Subcutaneous adipose tissue (tissue), 4 donors: Measurements from ENCODE around the gene LRRC72. TPM values are rescaled to one million over a fixed set of nuclear protein-coding genes. Genes with fewer than 3 reads are reported as not detected.

ENCODE experiments used
- total RNA-seq, 4 donors: library from RNA; depleted of rRNA; stranded (reverse); fragments of >200 nt; gene quantifications; one replicate each; pipeline ENCODE4 v1.1.0, GENCODE V29; 2016
- TF ChIP-seq, protein P1 (sequence below): fragments of 450-650 bp; IDR thresholded peaks from one replicate; pipeline ENCODE4 v1.5.1; 2016; ENCODE audit warnings: low read depth, mild to moderate bottlenecking, control low read depth, antibody characterized with exemption, moderate library complexity

The LRRC72 gene
- total RNA-seq, 4 donors from 2014 or later: not detected

DNA sequence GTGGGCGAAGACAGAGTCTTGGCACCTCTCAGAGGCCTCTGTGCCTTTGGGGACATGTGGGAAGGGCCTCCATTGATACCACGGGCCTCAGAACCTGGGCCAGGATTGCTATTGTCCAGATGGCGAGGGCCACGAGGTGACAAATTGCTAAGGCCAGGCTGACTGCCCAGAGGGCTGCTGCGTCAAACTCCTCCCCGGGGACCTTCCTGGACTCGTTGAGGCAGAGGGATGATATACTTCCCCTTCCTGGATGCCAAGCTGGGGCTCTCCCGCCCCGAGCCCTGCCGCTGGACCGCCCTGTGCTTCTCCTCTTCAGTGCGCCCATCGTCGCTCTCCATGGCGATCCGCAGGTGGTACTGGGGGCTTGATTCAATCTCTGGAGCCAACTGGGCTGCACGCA is 58.9 kb downstream of the LRRC72 start:
- TF ChIP-seq, protein P1, sequence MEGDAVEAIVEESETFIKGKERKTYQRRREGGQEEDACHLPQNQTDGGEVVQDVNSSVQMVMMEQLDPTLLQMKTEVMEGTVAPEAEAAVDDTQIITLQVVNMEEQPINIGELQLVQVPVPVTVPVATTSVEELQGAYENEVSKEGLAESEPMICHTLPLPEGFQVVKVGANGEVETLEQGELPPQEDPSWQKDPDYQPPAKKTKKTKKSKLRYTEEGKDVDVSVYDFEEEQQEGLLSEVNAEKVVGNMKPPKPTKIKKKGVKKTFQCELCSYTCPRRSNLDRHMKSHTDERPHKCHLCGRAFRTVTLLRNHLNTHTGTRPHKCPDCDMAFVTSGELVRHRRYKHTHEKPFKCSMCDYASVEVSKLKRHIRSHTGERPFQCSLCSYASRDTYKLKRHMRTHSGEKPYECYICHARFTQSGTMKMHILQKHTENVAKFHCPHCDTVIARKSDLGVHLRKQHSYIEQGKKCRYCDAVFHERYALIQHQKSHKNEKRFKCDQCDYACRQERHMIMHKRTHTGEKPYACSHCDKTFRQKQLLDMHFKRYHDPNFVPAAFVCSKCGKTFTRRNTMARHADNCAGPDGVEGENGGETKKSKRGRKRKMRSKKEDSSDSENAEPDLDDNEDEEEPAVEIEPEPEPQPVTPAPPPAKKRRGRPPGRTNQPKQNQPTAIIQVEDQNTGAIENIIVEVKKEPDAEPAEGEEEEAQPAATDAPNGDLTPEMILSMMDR: no peak

DNA sequence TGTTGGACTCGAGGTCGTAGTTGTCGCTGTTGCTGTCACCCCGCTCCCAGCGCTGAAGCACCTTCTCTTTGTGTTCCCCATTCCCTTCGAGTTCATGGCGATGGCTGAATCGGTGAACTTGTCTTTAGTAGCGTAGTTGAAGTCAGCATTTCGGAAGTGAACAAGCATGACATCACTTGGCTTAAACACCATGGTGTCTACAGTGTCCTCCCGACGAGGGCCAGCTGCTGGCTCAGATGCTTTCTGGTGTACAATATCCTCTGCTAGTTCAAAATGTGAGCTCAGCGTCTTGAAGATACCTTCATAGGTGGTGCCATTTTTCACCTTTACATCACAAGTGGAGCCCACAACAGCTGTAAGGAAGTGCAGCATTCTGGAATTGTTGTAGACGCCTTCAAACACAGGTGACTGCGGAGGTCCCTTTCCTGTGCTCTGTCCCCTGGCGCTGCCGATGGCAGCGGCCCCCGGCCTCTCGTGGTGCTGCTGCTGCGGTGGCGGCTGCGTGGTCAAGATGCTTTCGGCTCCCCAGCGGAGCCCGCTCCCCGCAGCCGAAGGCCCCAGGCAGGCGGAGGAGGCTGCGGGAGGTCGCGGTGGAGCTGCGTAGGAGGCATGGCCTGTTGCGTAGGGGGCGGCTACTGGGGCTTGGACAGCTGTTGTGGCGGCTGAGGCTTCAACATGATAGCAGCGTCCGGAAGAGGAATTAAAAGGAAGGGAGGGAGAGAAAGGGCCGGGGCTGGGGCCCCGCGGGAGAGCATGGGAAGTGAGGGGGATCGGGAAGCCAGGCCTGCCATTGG is 59.7 kb downstream of the LRRC72 start:
- TF ChIP-seq, protein P1: no peak

DNA sequence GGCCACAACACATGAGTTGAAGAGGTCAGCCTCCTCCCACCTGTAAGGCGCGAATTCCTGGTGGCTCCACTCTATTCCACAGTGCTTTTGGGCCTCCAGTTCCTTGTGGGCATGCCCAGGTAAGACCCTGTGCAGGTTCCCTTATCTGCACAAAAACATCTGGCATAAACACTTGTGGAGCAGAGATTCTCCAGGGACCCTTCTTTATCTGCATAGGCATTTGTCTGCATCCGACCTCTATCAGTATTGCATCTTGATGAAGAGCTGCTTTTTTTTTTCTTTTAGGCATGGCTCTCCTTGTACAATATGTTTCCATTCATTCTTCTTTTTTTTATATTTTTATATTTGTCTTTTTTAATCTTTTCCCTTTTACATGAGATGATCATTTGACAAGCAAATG is 60.5 kb downstream of the LRRC72 start:
- TF ChIP-seq, protein P1: no peak

DNA sequence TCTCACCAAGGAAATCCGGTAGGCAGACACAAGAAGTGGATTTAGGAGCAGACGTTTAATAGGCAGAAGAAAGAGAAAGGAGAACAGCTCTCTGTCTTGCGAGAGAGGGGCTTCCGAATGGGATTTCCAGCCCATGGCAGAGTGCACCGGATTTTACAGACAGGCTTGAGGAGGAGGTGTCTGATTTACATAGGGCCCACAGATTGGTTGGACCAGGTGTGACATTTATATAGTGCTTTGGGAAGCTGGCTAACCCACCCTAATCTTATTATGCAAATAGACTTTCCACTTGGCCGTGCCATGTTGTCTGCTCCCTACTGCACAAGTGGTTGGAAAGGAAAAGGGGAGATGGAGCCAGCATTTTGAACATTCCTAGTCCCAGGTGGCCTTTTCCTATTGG is 61.2 kb downstream of the LRRC72 start:
- TF ChIP-seq, protein P1: no peak

DNA sequence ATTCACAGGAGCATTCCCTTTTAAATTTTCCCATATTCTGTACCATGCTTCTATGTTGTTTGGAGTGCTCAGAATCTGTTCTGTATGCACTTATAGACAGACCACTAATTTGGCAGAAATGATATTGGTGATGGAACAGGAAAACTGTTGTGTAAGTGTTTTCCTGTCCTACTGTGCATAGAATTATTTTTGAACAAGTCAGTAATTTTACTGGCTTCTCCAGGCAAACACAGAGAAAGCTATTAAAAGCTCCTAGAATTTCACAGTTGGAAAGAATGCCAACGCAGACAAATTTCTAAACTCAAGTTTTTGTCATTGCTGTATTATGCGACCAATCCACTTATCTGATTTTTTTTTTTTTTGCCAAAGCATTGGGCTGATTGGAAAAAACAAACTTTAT is 63.3 kb downstream of the LRRC72 start:
- TF ChIP-seq, protein P1: no peak

DNA sequence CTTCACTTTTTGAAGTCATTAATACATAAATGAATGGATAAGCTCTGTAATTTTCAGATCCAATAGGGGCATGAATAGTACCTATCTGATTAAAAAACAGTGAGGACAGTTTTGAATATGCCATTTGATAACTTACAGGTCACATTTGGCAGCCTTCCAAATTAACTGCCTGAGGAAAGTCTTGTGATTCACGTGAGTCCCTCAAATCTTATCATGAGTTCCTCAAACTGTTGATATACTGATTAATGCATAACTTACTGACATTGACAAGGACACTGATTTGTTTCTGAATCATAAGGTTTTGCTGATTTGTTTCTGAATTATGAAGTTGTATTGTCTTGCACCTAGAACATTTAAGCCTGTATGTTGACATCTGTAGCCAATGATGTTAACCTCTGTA is 63.8 kb downstream of the LRRC72 start:
- TF ChIP-seq, protein P1: no peak

DNA sequence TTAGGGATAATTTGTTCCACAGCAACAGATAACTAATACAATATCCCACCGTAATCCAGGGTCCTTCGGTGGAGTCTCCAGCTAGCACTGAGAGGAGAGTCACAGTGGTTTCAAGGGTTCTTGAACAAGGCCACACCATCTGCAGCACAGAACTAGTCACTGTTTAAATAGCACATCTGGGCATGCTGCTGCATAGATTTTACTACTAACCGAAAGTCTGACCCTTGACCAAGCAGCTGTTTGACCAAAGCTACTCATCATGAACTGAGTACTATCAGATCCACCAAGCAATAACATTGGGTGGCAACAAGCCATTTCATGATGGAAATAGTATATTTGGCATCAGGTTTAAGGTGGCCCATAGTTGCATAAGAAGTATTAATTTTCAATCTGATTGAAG is 65.8 kb downstream of the LRRC72 start:
- TF ChIP-seq, protein P1: no peak
